ENCODE results near the gene CAV2. TPM values are rescaled to one million over a fixed set of nuclear protein-coding genes. Genes with fewer than 3 reads are reported as not detected.
A peak's percentile ranks its signal among the peaks of the same experiment; 100 is the strongest.

CAV2 gene
- total RNA-seq, 1 donor from 2014 or later, result 150 TPM

GRCh38 chr7:116455499-116455898 is 44.0 kb upstream of the CAV2 start:
- DNase-seq (ENCODE audit: low read depth) (peak; percentile 44), FAIRE-seq (no peak)
- Histone ChIP-seq H3K4me3 (ENCODE audit: low read depth, low read length) (no peak overlapping the region), H3K27me3 (ENCODE audit: control insufficient read depth, insufficient read depth, low read length) (no peaks in the 10 kb centered on the region), H3K36me3 (ENCODE audit: control insufficient read depth, insufficient read depth, low read length) (no peaks in the 10 kb centered on the region)
- TF ChIP-seq CTCF (IDR thresholded peaks at IDR 0.05; ENCODE audit: insufficient read depth, low read length, severe bottlenecking), result no peak

GRCh38 chr7:116461500-116461899 is 38.0 kb upstream of the CAV2 start:
- TF ChIP-seq CTCF (IDR thresholded peaks at IDR 0.05; ENCODE audit: insufficient read depth, low read length, severe bottlenecking), result no peak
- no peaks in the 10 kb centered on the region for H3K27me3 ChIP-seq (ENCODE audit: control insufficient read depth, insufficient read depth, low read length)
- DNase-seq (ENCODE audit: low read depth) (no peak), FAIRE-seq (no peak)
- H3K36me3 ChIP-seq (ENCODE audit: control insufficient read depth, insufficient read depth, low read length), result no peaks in the 10 kb centered on the region
- H3K4me3 ChIP-seq (ENCODE audit: low read depth, low read length), result no peak overlapping the region

- Histone ChIP-seq H3K4me3 (ENCODE audit: low read depth, low read length) (no peak overlapping the region), H3K36me3 (ENCODE audit: control insufficient read depth, insufficient read depth, low read length) (no peaks in the 10 kb centered on the region), H3K27me3 (ENCODE audit: control insufficient read depth, insufficient read depth, low read length) (no peaks in the 10 kb centered on the region)
- no peak for FAIRE-seq
- no peak for TF ChIP-seq CTCF (IDR thresholded peaks at IDR 0.05; ENCODE audit: insufficient read depth, low read length, severe bottlenecking)
- DNase-seq (ENCODE audit: low read depth), result no peak
Measured at GRCh38 chr7:116463956-116464355, 35.6 kb upstream of the CAV2 start.

GRCh38 chr7:116464375-116464774 is 35.2 kb upstream of the CAV2 start:
- DNase-seq (ENCODE audit: low read depth) (peak; percentile 47), FAIRE-seq (no peak)
- H3K4me3 ChIP-seq (ENCODE audit: low read depth, low read length), result no peak overlapping the region
- no peaks in the 10 kb centered on the region for H3K27me3 ChIP-seq (ENCODE audit: control insufficient read depth, insufficient read depth, low read length)
- TF ChIP-seq CTCF (IDR thresholded peaks at IDR 0.05; ENCODE audit: insufficient read depth, low read length, severe bottlenecking), result no peak
- no peaks in the 10 kb centered on the region for H3K36me3 ChIP-seq (ENCODE audit: control insufficient read depth, insufficient read depth, low read length)

GRCh38 chr7:116465125-116465524 is 34.4 kb upstream of the CAV2 start:
- Histone ChIP-seq H3K27me3 (ENCODE audit: control insufficient read depth, insufficient read depth, low read length) (no peaks in the 10 kb centered on the region), H3K4me3 (ENCODE audit: low read depth, low read length) (no peak overlapping the region), H3K36me3 (ENCODE audit: control insufficient read depth, insufficient read depth, low read length) (no peaks in the 10 kb centered on the region)
- FAIRE-seq (no peak), DNase-seq (ENCODE audit: low read depth) (no peak)
- no peak for TF ChIP-seq CTCF (IDR thresholded peaks at IDR 0.05; ENCODE audit: insufficient read depth, low read length, severe bottlenecking)

- Histone ChIP-seq H3K36me3 (ENCODE audit: control insufficient read depth, insufficient read depth, low read length) (no peaks in the 10 kb centered on the region), H3K27me3 (ENCODE audit: control insufficient read depth, insufficient read depth, low read length) (no peaks in the 10 kb centered on the region), H3K4me3 (ENCODE audit: low read depth, low read length) (no peak overlapping the region)
- TF ChIP-seq CTCF (IDR thresholded peaks at IDR 0.05; ENCODE audit: insufficient read depth, low read length, severe bottlenecking), result no peak
- DNase-seq (ENCODE audit: low read depth) (no peak), FAIRE-seq (no peak)
Measured at GRCh38 chr7:116468534-116468933, 31.0 kb upstream of the CAV2 start.
